GM18502 (cell line): ENCODE measurements around the gene NUDT3.

ENCODE experiments used
- ATAC-seq: cut with Tn5 transposase; IDR thresholded peaks from one replicate; pipeline ENCODE4 v1.9.1; 2021; ENCODE audit warnings: mild to moderate bottlenecking; ENCODE audit not compliant: unreplicated experiment, poor library complexity

Gene NUDT3

GRCh38 chr6:34243131-34243771, 149.2 kb downstream of the NUDT3 start:
- no peak for ATAC-seq

GRCh38 chr6:34242252-34243130, 150.0 kb downstream of the NUDT3 start:
- no peak for ATAC-seq

GRCh38 chr6:34241351-34242215, 150.9 kb downstream of the NUDT3 start:
- no peak for ATAC-seq

- ATAC-seq = no peak
Observed at GRCh38 chr6:34240329-34241248, 151.9 kb downstream of the NUDT3 start.

- no peak for ATAC-seq
Observed at GRCh38 chr6:34239893-34240292, 152.6 kb downstream of the NUDT3 start.

- ATAC-seq = no peak
Observed at GRCh38 chr6:34239500-34239825, 153.0 kb downstream of the NUDT3 start.

- ATAC-seq = no peak
Observed at GRCh38 chr6:34238585-34239499, 153.6 kb downstream of the NUDT3 start.

- ATAC-seq = peak; percentile 1
Observed at GRCh38 chr6:34237722-34238584, 154.5 kb downstream of the NUDT3 start.

GRCh38 chr6:34237316-34237721, 155.2 kb downstream of the NUDT3 start:
- peak; percentile 16 for ATAC-seq

GRCh38 chr6:34236443-34237315, 155.8 kb downstream of the NUDT3 start, which contains the start of gene HMGA1:
HMGA1 (plus strand) TSS chr6:34236873; CDS start chr6:34240781, 3,908 bp downstream.
- peak; percentile 69 for ATAC-seq

GRCh38 chr6:34236131-34236442, 156.4 kb downstream of the NUDT3 start:
- ATAC-seq = peak; percentile 7

GRCh38 chr6:34235307-34236130, 156.9 kb downstream of the NUDT3 start:
- no peak for ATAC-seq

- ATAC-seq = no peak
Observed at GRCh38 chr6:34234667-34235306, 157.7 kb downstream of the NUDT3 start.

- no peak for ATAC-seq
Observed at GRCh38 chr6:34233867-34234266, 158.6 kb downstream of the NUDT3 start.

- ATAC-seq = no peak
Observed at GRCh38 chr6:34232901-34233300, 159.6 kb downstream of the NUDT3 start.
